A172 (cell line): Measurements from ENCODE around the gene MFN2. TPM values are rescaled to one million over a fixed set of nuclear protein-coding genes. Genes with fewer than 3 reads are reported as not detected.

Source experiments
- DNase-seq: peaks from one replicate; pipeline ENCODE4 v3.0.0-alpha.2; 2015; ENCODE audit warnings: low spot score
- total RNA-seq: library from RNA; depleted of rRNA; stranded (reverse); fragments of >200 nt; shearing (Covaris generic); gene quantifications from 2 replicates; pipeline ENCODE4 v1.2.3, GENCODE V29; 2014; rRNA removed

MFN2 gene
- total RNA-seq, 1 experiment from 2014 or later = 51.1 TPM

- no peak for DNase-seq
Measured at GRCh38 chr1:12049616-12050015, 69.4 kb downstream of the MFN2 start.

GRCh38 chr1:12051361-12051760, 71.1 kb downstream of the MFN2 start:
- no peak for DNase-seq

GRCh38 chr1:12052008-12052573, 71.8 kb downstream of the MFN2 start:
- DNase-seq = peak; percentile 82

- DNase-seq = no peak
Measured at GRCh38 chr1:12052997-12053686, 72.9 kb downstream of the MFN2 start.

- DNase-seq = no peak
Measured at GRCh38 chr1:12053752-12054548, 73.7 kb downstream of the MFN2 start.

GRCh38 chr1:12055259-12055658, 75.0 kb downstream of the MFN2 start:
- DNase-seq = no peak

GRCh38 chr1:12056331-12056841, 76.1 kb downstream of the MFN2 start:
- no peak for DNase-seq

- no peak for DNase-seq
Measured at GRCh38 chr1:12057382-12057781, 77.1 kb downstream of the MFN2 start.

- DNase-seq = no peak
Measured at GRCh38 chr1:12057940-12058687, 77.9 kb downstream of the MFN2 start.

GRCh38 chr1:12059226-12059625, 79.0 kb downstream of the MFN2 start:
- DNase-seq = no peak

- no peak for DNase-seq
Measured at GRCh38 chr1:12059722-12060464, 79.6 kb downstream of the MFN2 start.

GRCh38 chr1:12060500-12060899, 80.3 kb downstream of the MFN2 start:
- DNase-seq = no peak

Other genes starting within 250 kb of the MFN2 start
- 36.5 and 41.7 TPM in 2 replicates for gene AGTRAP, start 244.3 kb upstream of the MFN2 start, total RNA-seq
- gene C1orf167, start 218.3 kb upstream of the MFN2 start, total RNA-seq = not detected in 2 replicates
- 3.5 and 4.6 TPM in 2 replicates for gene MTHFR, start 174.5 kb upstream of the MFN2 start, total RNA-seq
- 1.3 and 4.1 TPM in 2 replicates for gene CLCN6, start 174.3 kb upstream of the MFN2 start, total RNA-seq
- not detected in 2 replicates for gene NPPA, start 132.7 kb upstream of the MFN2 start, total RNA-seq
- 6.5 and 12.8 TPM in 2 replicates for gene NPPB, start 121.5 kb upstream of the MFN2 start, total RNA-seq
- gene KIAA2013, start 54.0 kb upstream of the MFN2 start, total RNA-seq = 37.5 and 42.5 TPM in 2 replicates
- gene PLOD1, start 45.7 kb upstream of the MFN2 start, total RNA-seq = 58.0 and 68.4 TPM in 2 replicates
- 22.8 and 41.6 TPM in 2 replicates for gene MIIP, start 39.1 kb downstream of the MFN2 start, total RNA-seq
- 0.38 TPM in 1 of 2 replicates, not detected in the other for gene TNFRSF8, start 82.9 kb downstream of the MFN2 start, total RNA-seq
- gene TNFRSF1B, start 186.5 kb downstream of the MFN2 start, total RNA-seq = not detected in 2 replicates
- gene VPS13D, start 249.6 kb downstream of the MFN2 start, total RNA-seq = 5.8 and 6.8 TPM in 2 replicates